GM10266 (cell line): ENCODE results near the gene HYLS1.

Source experiments
- DNase-seq: peaks from one replicate; pipeline ENCODE4 v3.0.0; 2012; ENCODE audit errors: extremely low spot score
- CTCF ChIP-seq: IDR thresholded peaks from 2 replicates; pipeline ENCODE4 v1.5.1; 2012; ENCODE audit warnings: mild to moderate bottlenecking, low read depth; ENCODE audit not compliant: control insufficient read depth, insufficient read depth; ENCODE audit errors: missing control alignments

Gene HYLS1

GRCh38 chr11:125892071-125892470 lies 4.6 kb downstream of the HYLS1 start:
- no peak for DNase-seq
- no peak for TF ChIP-seq CTCF

- no peak for DNase-seq
- no peak for TF ChIP-seq CTCF
Measured at GRCh38 chr11:125892994-125893393, 5.5 kb downstream of the HYLS1 start.

- no peak for DNase-seq
- TF ChIP-seq CTCF: no peak
Measured at GRCh38 chr11:125901872-125902271, 14.4 kb downstream of the HYLS1 start.

GRCh38 chr11:125902277-125902926 lies 14.9 kb downstream of the HYLS1 start:
- no peak for TF ChIP-seq CTCF
- no peak for DNase-seq

- TF ChIP-seq CTCF: no peak
- peak; percentile 91 for DNase-seq
Measured at GRCh38 chr11:125902927-125903710, 15.7 kb downstream of the HYLS1 start, which contains the start of gene PUS3. Gene PUS3, minus strand, starts transcription at chr11:125903206. Its CDS starts 6,922 bp downstream, at chr11:125896284.

- TF ChIP-seq CTCF: no peak
- DNase-seq: no peak
Measured at GRCh38 chr11:125903711-125904659, 16.5 kb downstream of the HYLS1 start, which contains the start of gene DDX25. Gene DDX25, plus strand, starts transcription at chr11:125904508. Its CDS starts 10 bp downstream, at chr11:125904518.
